ENCODE data around the gene UGT1A7. TPM values are rescaled to one million over a fixed set of nuclear protein-coding genes. Genes with fewer than 3 reads are reported as not detected.

The UGT1A7 gene
- total RNA-seq, 3 donors from 2014 or later (not counting 1 experiment from before 2014, with no cell fraction given), result not detected

DNA sequence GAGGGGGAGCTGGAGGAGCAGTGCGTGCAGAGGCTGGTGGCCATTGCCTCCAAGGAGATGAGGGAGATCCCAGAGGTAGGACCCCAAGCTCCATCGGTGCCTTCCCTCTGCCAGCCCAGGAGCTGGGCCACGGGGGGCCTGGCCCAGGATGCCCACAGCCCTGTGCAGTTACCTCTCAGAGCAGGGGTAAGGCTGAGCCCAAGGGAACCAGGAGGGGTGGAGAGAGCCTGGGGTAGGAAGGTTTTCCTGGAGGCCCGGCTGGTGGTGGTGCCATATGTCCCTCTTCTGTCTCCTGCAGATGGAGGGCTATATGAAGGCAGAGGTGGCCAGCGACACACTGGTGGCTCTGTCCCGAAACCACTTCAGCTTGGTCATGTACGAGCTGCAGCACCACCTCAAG is 107.9 kb downstream of the UGT1A7 start:
- no peak overlapping the region for H3K4me3 ChIP-seq (ENCODE audit: low read length)
- H3K9me3 ChIP-seq (ENCODE audit: control insufficient read depth, insufficient read depth, low read length), result no peaks in the 10 kb centered on the region
- no peaks in the 10 kb centered on the region for H3K36me3 Mint-ChIP-seq
- no peaks in the 10 kb centered on the region for H3K4me1 ChIP-seq (ENCODE audit: control insufficient read depth, insufficient read depth, low read length)
- TF ChIP-seq, protein P1, sequence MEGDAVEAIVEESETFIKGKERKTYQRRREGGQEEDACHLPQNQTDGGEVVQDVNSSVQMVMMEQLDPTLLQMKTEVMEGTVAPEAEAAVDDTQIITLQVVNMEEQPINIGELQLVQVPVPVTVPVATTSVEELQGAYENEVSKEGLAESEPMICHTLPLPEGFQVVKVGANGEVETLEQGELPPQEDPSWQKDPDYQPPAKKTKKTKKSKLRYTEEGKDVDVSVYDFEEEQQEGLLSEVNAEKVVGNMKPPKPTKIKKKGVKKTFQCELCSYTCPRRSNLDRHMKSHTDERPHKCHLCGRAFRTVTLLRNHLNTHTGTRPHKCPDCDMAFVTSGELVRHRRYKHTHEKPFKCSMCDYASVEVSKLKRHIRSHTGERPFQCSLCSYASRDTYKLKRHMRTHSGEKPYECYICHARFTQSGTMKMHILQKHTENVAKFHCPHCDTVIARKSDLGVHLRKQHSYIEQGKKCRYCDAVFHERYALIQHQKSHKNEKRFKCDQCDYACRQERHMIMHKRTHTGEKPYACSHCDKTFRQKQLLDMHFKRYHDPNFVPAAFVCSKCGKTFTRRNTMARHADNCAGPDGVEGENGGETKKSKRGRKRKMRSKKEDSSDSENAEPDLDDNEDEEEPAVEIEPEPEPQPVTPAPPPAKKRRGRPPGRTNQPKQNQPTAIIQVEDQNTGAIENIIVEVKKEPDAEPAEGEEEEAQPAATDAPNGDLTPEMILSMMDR (IDR thresholded peaks at IDR 0.05), result no peak
- ATAC-seq (no peak), DNase-seq (no peak)
- H3K27me3 Mint-ChIP-seq (ENCODE audit: low read depth in 2 of 2), result peaks cover 6 to 8% of the 10 kb centered on the region in 2 donors
- H3K27me3 ChIP-seq (ENCODE audit: control insufficient read depth, insufficient read depth, low read length), result no peaks in the 10 kb centered on the region
- H3K27ac Mint-ChIP-seq, result no peak overlapping the region
- H3K4me1 Mint-ChIP-seq, result no peaks in the 10 kb centered on the region
- no peak overlapping the region for H3K27ac ChIP-seq (ENCODE audit: low read length)
- no peaks in the 10 kb centered on the region for H3K36me3 ChIP-seq (ENCODE audit: control insufficient read depth, insufficient read depth, low read length)
- no peak overlapping the region for H3K4me3 Mint-ChIP-seq
- no peaks in the 10 kb centered on the region for H3K9me3 Mint-ChIP-seq
- WGBS (ENCODE audit: insufficient coverage), result 90% methylated on average over 7 of the region's 7 CpGs
- intact Hi-C loops (cut with micrococcal nuclease), result no loop called here

DNA sequence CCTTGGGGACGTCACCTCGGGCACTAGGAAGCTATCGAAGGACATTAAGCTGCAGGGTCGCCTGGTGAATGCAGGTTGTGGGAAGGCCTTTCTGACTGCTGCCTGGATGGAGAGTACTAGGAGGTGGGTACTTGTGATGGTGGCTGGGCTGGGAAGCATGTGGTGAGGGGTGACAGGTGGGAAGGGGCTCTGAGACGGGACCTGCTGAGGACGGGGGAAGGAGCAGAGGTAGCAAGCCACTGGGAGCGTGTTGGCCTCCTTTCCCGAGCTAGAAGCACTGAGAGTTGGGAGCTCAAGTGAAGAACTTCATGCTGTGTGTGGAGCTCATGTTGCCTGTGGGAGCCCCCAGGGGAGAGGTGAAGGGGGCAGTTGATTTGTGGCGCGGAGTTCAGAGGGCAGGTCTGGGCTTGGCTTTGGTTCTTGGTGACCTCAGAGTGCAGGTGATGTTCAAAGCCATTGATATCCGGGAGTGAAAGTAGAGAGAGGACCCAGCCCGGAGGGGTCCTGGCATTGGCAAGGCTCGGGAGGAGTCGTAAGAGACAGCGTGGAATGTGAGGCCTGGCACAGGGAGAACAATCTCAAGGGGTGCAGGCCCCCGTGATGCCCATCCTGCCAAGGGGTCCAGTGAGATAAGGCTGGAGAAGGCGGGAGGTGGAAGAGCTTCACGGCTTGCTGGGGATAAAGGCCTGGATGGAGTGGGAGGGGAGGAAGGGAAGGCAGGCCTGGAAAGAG is 109.6 kb downstream of the UGT1A7 start:
- 87% methylated on average over 18 of the region's 18 CpGs for WGBS (ENCODE audit: insufficient coverage)
- Mint-ChIP-seq H3K27ac (no peak overlapping the region), H3K4me3 (no peak overlapping the region)

DNA sequence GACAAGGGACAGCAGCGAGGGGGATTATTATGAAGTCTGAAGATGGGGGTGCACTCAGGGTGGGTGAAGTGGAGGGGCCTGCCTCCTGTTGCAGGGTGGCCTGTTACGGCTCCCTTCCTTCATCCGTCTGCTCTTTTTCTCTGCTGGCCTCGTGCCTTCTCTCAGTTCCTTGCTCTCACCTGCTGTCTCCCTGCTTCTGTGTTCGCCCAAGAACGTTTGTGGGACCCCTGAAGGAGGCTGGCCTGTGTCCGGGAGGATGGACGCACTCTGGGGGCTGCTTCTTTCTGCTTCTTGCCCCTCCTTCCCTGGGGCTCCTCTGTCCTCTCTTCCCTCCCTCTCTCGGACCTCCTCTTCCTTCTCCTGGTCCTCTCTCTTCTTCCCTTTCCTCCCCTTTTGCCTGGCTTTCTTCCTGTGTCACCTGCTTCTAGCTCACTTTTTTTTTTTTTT is 110.2 kb downstream of the UGT1A7 start:
- no peaks in the 10 kb centered on the region for H3K4me1 ChIP-seq (ENCODE audit: control insufficient read depth, insufficient read depth, low read length)
- ATAC-seq, result no peak
- H3K36me3 Mint-ChIP-seq, result no peaks in the 10 kb centered on the region
- WGBS (ENCODE audit: insufficient coverage), result 80% methylated on average over 9 of the region's 9 CpGs
- H3K27ac ChIP-seq (ENCODE audit: low read length), result no peak overlapping the region
- no peak for DNase-seq
- H3K9me3 ChIP-seq (ENCODE audit: control insufficient read depth, insufficient read depth, low read length), result no peaks in the 10 kb centered on the region
- no peaks in the 10 kb centered on the region for H3K4me1 Mint-ChIP-seq
- intact Hi-C loops (cut with micrococcal nuclease), result no loop called here
- no peak overlapping the region for H3K4me3 Mint-ChIP-seq
- H3K27me3 Mint-ChIP-seq (ENCODE audit: low read depth in 2 of 2), result no peaks in the 10 kb centered on the region
- no peaks in the 10 kb centered on the region for H3K27me3 ChIP-seq (ENCODE audit: control insufficient read depth, insufficient read depth, low read length)
- no peak overlapping the region for H3K27ac Mint-ChIP-seq
- no peaks in the 10 kb centered on the region for H3K36me3 ChIP-seq (ENCODE audit: control insufficient read depth, insufficient read depth, low read length)
- H3K9me3 Mint-ChIP-seq, result no peaks in the 10 kb centered on the region
- TF ChIP-seq, protein P1 (IDR thresholded peaks at IDR 0.05), result no peak
- H3K4me3 ChIP-seq (ENCODE audit: low read length), result no peak overlapping the region

More for the DNA sequence above, 109.6 kb downstream of the UGT1A7 start:
- Mint-ChIP-seq H3K36me3 (no peaks in the 10 kb centered on the region), H3K4me1 (no peaks in the 10 kb centered on the region), H3K9me3 (no peaks in the 10 kb centered on the region), H3K27me3 (ENCODE audit: low read depth in 2 of 2) (peaks cover 2 to 4% of the 10 kb centered on the region in 2 donors)
- no peak for ATAC-seq
- Histone ChIP-seq H3K27me3 (ENCODE audit: control insufficient read depth, insufficient read depth, low read length) (no peaks in the 10 kb centered on the region), H3K27ac (ENCODE audit: low read length) (no peak overlapping the region), H3K36me3 (ENCODE audit: control insufficient read depth, insufficient read depth, low read length) (no peaks in the 10 kb centered on the region), H3K4me1 (ENCODE audit: control insufficient read depth, insufficient read depth, low read length) (no peaks in the 10 kb centered on the region), H3K4me3 (ENCODE audit: low read length) (no peak overlapping the region), H3K9me3 (ENCODE audit: control insufficient read depth, insufficient read depth, low read length) (no peaks in the 10 kb centered on the region)
- TF ChIP-seq, protein P1 (IDR thresholded peaks at IDR 0.05), result no peak
- no peak for DNase-seq
- intact Hi-C loops (cut with micrococcal nuclease), result no loop called here

DNA sequence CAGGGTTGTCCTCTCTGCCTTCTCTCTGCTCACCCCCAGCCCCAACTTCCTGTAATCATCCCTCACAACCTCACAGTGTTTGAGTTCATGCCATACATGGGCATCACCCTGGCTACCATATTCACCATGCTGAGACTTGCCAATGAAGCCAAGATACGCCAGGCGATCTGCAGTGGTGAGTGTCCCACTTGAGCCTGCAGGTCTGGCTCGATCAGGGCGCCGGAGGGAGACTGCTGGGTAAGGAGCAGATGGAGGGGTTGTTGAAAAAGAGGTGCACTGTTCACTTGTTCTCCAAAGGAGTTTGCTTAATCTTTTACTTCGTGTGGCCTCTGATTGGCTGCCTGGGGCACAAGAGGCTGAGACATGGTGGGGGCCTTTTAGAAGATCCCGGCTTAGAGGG is 111.0 kb downstream of the UGT1A7 start:
- Histone ChIP-seq H3K4me3 (ENCODE audit: low read length) (no peak overlapping the region), H3K9me3 (ENCODE audit: control insufficient read depth, insufficient read depth, low read length) (no peaks in the 10 kb centered on the region), H3K4me1 (ENCODE audit: control insufficient read depth, insufficient read depth, low read length) (no peaks in the 10 kb centered on the region), H3K36me3 (ENCODE audit: control insufficient read depth, insufficient read depth, low read length) (no peaks in the 10 kb centered on the region), H3K27ac (ENCODE audit: low read length) (no peak overlapping the region), H3K27me3 (ENCODE audit: control insufficient read depth, insufficient read depth, low read length) (no peaks in the 10 kb centered on the region)
- DNase-seq, result no peak
- Mint-ChIP-seq H3K36me3 (no peaks in the 10 kb centered on the region), H3K4me1 (no peaks in the 10 kb centered on the region), H3K9me3 (no peaks in the 10 kb centered on the region), H3K27me3 (ENCODE audit: low read depth in 2 of 2) (no peaks in the 10 kb centered on the region), H3K4me3 (no peak overlapping the region), H3K27ac (no peak overlapping the region)
- no peak for ATAC-seq
- TF ChIP-seq, protein P1 (IDR thresholded peaks at IDR 0.05), result no peak
- intact Hi-C loops (cut with micrococcal nuclease), result no loop called here
- 93% methylated on average over 7 of the region's 7 CpGs for WGBS (ENCODE audit: insufficient coverage)
